Loucy (cell line): ENCODE measurements around the gene TAS2R31.

Experiments used
- CTCF ChIP-seq: fragments of 200-600 bp; sonication (generic); conservative IDR thresholded peaks from 2 replicates; pipeline ENCODE4 v1.5.1; 2014; ENCODE audit warnings: mild to moderate bottlenecking, antibody characterized with exemption, low read length
- EZH2phosphoT487 ChIP-seq: fragments of 200-600 bp; IDR thresholded peaks from 2 replicates; pipeline ENCODE4 v1.6.1; 2018; ENCODE audit warnings: antibody characterized with exemption, mild to moderate bottlenecking, moderate library complexity, borderline replicate concordance

GRCh38 chr12:11014234-11014633 lies 17.0 kb downstream of the TAS2R31 start:
- TF ChIP-seq CTCF (no peak), EZH2phosphoT487 (no peak)
